Head of caudate nucleus (tissue), 42 donors: Measurements from ENCODE around the gene PSME3.
"Not testable (repeated sequence)": the region's sequence is repeated elsewhere in the genome, so short reads cannot be mapped to it uniquely, and the experiment has no call there.

Experiments used
- DNase-seq, 42 donors: peaks; one replicate each; pipeline versions ENCODE4 v3.0.0 to v3.0.0-alpha.2; 2020 to 2021; ENCODE audit warnings: mixed read lengths in 7 of 42
- intact Hi-C: fragments of 100-400 bp; cut with DNase I; formaldehyde crosslinking; loops from one replicate; pipeline ENCODE4 v1.15.0; 2022

The PSME3 gene

GRCh38 chr17:42867694-42868261, 34.6 kb downstream of the PSME3 start:
- intact Hi-C loops, DNase-seq: not testable (repeated sequence)

DNA sequence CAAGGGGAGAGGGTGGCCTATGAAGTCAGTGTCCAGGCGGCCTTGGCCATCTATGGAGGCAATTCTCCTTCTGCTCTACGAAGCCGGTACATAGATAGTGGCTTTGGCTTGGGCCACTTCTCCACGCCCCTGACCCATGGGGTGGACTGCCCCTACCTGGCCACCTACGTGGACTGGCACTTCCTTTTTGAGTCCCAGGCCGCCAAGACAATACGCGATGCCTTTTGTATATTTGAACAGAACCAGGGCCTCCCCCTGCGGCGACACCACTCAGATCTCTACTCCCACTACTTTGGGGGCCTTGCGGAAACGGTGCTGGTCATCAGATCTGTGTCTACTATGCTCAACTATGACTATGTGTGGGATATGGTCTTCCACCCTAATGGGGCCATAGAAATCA, 35.1 kb downstream of the PSME3 start:
- intact Hi-C loops: no loop called here

GRCh38 chr17:42871647-42872046, 38.5 kb downstream of the PSME3 start:
- intact Hi-C loops: no loop called here
- DNase-seq: no peak

More for the DNA sequence above, 35.1 kb downstream of the PSME3 start:
- no peak for DNase-seq

DNA sequence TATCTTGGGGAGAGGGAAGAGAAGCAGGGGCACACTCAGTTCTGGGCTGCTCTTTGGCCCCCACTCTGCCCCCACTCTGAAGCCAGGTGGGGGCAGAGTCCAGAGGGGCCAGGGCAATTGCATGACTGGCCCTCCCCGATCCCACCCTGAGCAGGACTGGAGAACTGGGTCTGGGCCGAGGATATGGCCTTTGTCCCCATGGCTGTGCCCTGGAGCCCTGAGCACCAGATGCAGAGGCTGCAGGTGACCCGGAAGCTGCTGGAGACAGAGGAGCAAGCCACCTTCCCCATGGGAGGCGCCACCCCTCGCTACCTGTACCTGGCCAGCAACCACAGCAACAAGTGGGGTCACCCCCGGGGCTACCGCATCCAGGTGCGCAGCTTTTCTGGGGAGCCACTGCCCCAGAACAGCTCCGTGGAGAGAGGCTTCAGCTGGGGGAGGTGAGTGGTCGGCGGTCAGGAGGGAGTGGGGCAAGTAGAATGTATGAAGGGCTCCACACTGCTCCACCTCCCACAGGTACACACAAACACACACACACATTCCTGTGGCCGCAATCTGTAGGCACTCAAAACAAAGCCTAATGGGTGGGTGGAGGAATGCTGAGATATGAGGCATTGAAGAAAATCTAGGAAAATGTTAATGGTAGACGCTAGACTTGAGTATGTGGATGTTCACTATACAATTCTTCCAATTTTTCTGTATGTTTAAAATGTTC, 39.2 kb downstream of the PSME3 start:
- no peak for DNase-seq
- intact Hi-C loops: no loop called here

GRCh38 chr17:42873315-42873714, 40.1 kb downstream of the PSME3 start:
- intact Hi-C loops: no loop called here
- no peak for DNase-seq

DNA sequence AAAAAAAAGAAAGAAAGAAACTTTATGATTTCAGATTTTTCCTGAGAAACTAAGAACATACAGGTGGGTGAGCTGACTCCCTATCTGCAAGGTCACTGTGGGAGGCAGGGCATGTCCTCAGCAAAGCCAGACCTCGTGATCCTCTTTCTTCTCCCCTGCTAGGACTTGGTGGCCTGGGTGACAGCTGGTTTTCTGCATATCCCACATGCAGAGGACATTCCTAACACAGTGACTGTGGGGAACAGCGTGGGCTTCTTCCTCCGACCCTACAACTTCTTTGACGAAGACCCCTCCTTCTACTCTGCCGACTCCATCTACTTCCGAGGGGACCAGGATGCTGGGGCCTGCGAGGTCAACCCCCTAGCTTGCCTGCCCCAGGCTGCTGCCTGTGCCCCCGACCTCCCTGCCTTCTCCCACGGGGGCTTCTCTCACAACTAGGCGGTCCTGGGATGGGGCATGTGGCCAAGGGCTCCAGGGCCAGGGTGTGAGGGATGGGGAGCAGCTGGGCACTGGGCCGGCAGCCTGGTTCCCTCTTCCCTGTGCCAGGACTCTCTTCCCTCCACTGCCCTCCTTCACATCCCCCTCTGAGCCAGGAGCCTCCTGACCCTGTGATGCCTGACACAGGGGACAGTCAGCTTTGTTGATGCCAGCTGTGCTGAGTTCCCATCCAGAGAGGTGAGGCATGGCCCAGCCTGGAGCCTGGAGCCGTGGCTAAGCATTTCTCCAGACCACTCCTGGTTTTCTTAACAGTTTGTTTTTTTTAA, 40.9 kb downstream of the PSME3 start:
- DNase-seq, intact Hi-C loops: not testable (repeated sequence)

GRCh38 chr17:42877037-42877436, 43.8 kb downstream of the PSME3 start:
- intact Hi-C loops: no loop called here
- no peak for DNase-seq

DNA sequence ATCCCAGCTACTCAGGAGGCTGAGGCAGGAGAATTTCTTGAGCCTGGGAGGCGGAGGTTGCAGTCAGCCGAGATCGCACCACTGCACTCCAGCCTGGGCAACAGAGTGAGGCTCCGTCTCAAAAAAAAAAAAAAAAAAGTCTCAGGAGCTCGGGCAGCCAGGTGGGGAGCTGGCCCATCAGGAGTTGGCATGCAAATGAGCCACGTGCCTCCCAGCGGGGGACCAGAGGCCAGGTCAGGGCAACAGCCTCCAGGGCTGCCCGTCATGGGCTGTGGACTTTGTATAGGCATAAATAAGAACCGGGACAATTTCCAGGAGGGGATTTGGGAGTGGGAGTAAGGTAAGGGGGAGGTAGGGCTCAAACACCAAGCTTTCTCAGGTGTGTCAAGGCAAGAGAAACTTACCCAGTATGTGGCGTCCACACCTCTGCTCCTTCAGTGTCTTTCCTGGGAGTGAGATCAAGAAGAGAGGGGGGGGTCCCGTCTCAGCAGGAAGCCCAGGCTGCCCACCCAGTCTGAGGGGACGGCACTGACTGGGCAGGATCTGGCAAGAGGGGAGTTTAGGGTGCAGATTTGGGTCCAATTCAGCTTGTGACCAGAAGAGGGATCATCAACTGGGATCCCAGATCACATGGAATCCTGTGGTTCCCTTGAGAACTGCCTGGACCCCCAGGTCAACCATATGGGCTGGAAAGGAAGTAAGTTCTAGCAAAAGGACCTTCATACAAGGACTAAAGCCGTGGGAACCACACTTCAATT, 45.1 kb downstream of the PSME3 start:
- DNase-seq: no peak
- intact Hi-C loops: no loop called here

GRCh38 chr17:42878924-42879595, 45.9 kb downstream of the PSME3 start:
- no peak for DNase-seq
- intact Hi-C loops: no loop called here

DNA sequence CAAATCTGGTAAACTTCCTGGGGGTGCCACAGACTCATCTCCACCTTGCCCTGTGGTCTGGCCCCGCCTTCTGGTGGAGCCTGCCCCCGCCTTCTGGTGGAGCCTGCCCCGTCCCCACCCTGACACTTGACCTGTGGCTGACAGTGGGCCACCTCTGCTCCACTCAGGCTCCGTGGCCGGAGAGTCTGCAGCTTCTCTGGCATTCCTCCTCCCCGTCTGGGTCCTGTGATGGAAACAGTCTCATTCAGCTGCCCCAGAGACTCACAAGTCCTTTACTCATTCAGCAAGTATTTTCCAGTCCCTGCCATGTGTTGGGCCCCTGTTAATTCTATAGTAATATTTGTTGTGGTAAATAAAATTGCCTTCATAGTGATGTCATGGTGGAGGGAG, 46.4 kb downstream of the PSME3 start:
- DNase-seq: no peak
- intact Hi-C loops: no loop called here

GRCh38 chr17:42880776-42881310, 47.6 kb downstream of the PSME3 start:
- no peak for DNase-seq
- intact Hi-C loops: no loop called here

DNA sequence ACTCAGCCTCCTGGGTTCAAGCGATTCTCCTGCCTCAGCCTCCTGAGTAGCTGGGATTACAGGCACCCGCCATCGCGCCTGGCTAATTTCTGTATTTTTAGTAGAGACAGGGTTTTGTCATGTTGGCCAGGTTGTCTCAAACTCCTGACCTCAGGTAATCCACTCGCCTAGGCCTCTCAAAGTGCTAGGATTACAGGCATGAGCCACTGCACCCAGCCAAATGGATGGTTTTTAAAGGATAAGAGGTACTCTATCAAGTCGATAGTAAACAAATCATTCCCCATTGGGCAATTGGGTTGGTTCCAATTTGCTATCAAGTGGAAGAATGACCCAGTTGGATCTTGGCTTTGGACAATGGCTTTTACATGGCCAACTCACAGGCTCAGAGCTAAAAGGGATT, 48.5 kb downstream of the PSME3 start:
- DNase-seq, intact Hi-C loops: not testable (repeated sequence)

GRCh38 chr17:42882166-42882565, 49.0 kb downstream of the PSME3 start:
- no peak for DNase-seq
- intact Hi-C loops: no loop called here

DNA sequence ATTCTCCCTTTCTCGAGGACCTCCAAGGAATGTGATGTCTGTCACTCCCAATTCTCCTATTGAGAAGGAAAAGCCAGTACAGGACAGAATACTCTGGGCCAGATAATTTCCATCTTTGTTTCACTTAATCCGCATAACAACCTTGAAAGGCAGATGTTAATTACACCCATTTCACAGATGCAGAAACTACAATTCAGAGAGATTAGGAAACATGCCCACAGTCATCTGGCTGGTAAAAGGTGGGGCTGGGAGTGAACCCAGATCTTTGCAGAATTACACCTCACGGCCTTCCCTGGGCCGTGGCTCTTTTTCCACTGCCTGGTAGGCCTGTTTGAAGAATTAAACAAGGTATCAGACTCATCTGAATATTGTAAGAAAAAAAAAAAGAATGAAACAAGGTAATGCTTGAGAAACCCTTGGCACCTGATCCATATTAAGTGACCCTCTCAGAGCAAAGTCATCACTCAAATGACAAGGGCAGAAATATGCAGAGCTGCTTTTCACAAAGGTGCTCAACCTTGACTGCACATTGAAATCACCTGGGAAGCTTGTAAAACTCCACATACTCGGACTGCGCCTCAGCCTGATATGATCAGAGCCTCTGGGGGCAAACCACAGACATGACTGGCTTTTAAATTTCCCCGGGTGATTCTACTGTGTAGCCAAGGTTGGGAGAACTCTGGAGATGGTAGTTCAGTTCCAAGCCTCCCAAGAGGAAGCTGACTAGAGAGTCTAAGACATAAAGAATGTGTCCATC, 50.8 kb downstream of the PSME3 start:
- no peak for DNase-seq
- intact Hi-C loops: no loop called here

GRCh38 chr17:42885806-42886205, 52.6 kb downstream of the PSME3 start:
- DNase-seq, intact Hi-C loops: not testable (repeated sequence)

DNA sequence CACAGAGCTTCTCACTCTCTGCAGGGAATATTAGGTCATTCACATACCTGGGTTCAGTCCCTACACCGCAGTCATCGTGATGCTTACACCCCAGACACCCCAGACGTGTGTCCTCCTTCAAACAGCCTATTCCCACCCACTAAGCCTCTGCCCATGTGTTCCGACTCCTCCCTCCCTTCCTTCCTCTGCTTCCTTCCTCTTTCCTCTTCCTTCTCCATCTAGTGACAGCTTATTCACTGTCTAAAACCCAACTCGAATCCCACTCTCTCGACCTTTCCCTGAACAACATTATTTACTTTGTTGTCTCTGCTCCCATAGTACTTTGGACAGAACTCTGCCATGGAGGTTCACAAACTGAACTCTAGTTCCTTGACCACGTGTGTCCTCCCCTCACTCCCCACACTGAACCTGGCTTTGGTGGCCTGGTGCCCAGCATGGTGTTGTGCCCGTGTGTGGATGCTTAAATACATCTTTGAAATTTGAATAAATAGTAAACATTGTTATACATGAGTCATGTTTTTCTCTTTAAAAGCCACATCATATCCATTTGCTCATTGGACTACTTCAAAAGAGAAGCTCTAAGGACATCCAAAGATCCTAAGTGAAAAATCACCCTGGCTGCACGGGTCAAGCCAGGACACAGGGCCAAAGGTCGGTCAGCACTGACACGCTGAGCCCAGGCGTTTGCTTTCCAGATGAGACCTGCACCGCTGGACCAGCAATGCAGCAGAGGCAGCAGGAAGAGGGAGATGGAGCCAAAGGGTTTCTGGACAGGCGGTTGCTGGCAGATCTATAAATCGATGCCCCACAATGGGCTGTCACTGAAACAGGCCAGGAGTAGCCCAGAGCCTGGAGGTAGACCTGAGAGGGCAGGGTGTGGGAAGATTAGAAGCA, 53.3 kb downstream of the PSME3 start:
- intact Hi-C loops: no loop called here
- peak in 1 of 42 donors; percentile 9 for DNase-seq

- intact Hi-C loops: no loop called here
- no peak for DNase-seq
Measured at GRCh38 chr17:42889809-42890208, 56.6 kb downstream of the PSME3 start.
